Astrocyte (in vitro differentiated cells and primary cell): ENCODE data around the gene CDC16. TPM values are rescaled to one million over a fixed set of nuclear protein-coding genes. Genes with fewer than 3 reads are reported as not detected.

Experiments used
- DNase-seq: peaks from one replicate; pipeline ENCODE4 v3.0.0-alpha.2; 2010; ENCODE audit warnings: low read depth
- FAIRE-seq: peaks from 2 replicates; lab custom pipeline; 2011; peaks lifted over from hg19 to GRCh38; lab: Jason Lieb, UNC
- H2AFZ ChIP-seq: 2 replicates; pipeline ENCODE4 v1.6.0; 2012; ENCODE audit warnings: low read depth, low read length, inconsistent platforms
- H3K27ac ChIP-seq: 2 replicates; pipeline ENCODE4 v1.5.1; 2011; ENCODE audit warnings: low read depth, low read length, inconsistent platforms
- H3K27me3 ChIP-seq: 2 replicates; pipeline ENCODE4 v1.6.0; 2011; ENCODE audit warnings: low read length, inconsistent platforms; ENCODE audit not compliant: insufficient read depth
- H3K36me3 ChIP-seq: 2 replicates; pipeline ENCODE4 v1.5.1; 2011; ENCODE audit warnings: low read length, inconsistent platforms; ENCODE audit not compliant: insufficient read depth
- H3K4me1 ChIP-seq: 2 replicates; pipeline ENCODE4 v1.5.1; 2011; ENCODE audit warnings: low read length, inconsistent platforms; ENCODE audit not compliant: insufficient read depth
- H3K4me2 ChIP-seq: 2 replicates; pipeline ENCODE4 v1.6.0; 2012; ENCODE audit warnings: low read length, inconsistent platforms
- H3K4me3 ChIP-seq: 2 replicates; pipeline ENCODE4 v1.5.1; 2011; ENCODE audit warnings: low read depth, mild to moderate bottlenecking, low read length, inconsistent platforms; ENCODE audit not compliant: insufficient read depth
- H3K79me2 ChIP-seq: 2 replicates; pipeline ENCODE4 v1.6.0; 2012; ENCODE audit warnings: mild to moderate bottlenecking, low read length, inconsistent platforms; ENCODE audit not compliant: insufficient read depth
- H3K9ac ChIP-seq: 2 replicates; pipeline ENCODE4 v1.6.0; 2012; ENCODE audit warnings: mild to moderate bottlenecking, low read length, inconsistent platforms
- H3K9me3 ChIP-seq: 2 replicates; pipeline ENCODE4 v1.5.1; 2012; ENCODE audit warnings: low read depth, mild to moderate bottlenecking, low read length, inconsistent platforms; ENCODE audit not compliant: insufficient read depth
- H4K20me1 ChIP-seq: 2 replicates; pipeline ENCODE4 v1.6.0; 2012; ENCODE audit warnings: low read length, inconsistent platforms; ENCODE audit not compliant: insufficient read depth
- H3K27ac Mint-ChIP-seq: one replicate; pipeline ENCODE4 v1.8.0; 2021; ENCODE audit warnings: mild to moderate bottlenecking, mixed read lengths; ENCODE audit not compliant: unreplicated experiment
- H3K27me3 Mint-ChIP-seq: one replicate; pipeline ENCODE4 v1.8.0; 2021; ENCODE audit warnings: low read depth, mixed read lengths; ENCODE audit not compliant: unreplicated experiment
- H3K36me3 Mint-ChIP-seq: one replicate; pipeline ENCODE4 v1.8.0; 2021; ENCODE audit warnings: low read depth, mixed read lengths; ENCODE audit not compliant: unreplicated experiment
- H3K4me1 Mint-ChIP-seq: one replicate; pipeline ENCODE4 v1.8.0; 2021; ENCODE audit warnings: low read depth, mixed read lengths; ENCODE audit not compliant: unreplicated experiment
- H3K4me3 Mint-ChIP-seq: one replicate; pipeline ENCODE4 v1.8.0; 2021; ENCODE audit warnings: mild to moderate bottlenecking, moderate library complexity, mixed read lengths; ENCODE audit not compliant: unreplicated experiment
- H3K9me3 Mint-ChIP-seq: one replicate; pipeline ENCODE4 v1.8.0; 2021; ENCODE audit warnings: mild to moderate bottlenecking, mixed read lengths; ENCODE audit not compliant: unreplicated experiment
- EZH2 ChIP-seq: IDR thresholded peaks from 2 replicates; pipeline ENCODE4 v1.6.1; 2012; ENCODE audit warnings: mild to moderate bottlenecking, low read length, inconsistent platforms; ENCODE audit not compliant: insufficient read depth
- total RNA-seq: library from RNA; stranded (reverse); gene quantifications from 2 replicates; pipeline ENCODE4 v1.2.1, GENCODE V29; 2021
- TF ChIP-seq, protein P1 (sequence below): IDR thresholded peaks from 2 replicates; pipeline ENCODE4 v1.5.1; 2011; ENCODE audit warnings: low read depth, mild to moderate bottlenecking, inconsistent platforms, low read length, moderate library complexity; ENCODE audit not compliant: insufficient read depth

CDC16 gene
- total RNA-seq, 1 donor from 2014 or later: 77.0 TPM

DNA sequence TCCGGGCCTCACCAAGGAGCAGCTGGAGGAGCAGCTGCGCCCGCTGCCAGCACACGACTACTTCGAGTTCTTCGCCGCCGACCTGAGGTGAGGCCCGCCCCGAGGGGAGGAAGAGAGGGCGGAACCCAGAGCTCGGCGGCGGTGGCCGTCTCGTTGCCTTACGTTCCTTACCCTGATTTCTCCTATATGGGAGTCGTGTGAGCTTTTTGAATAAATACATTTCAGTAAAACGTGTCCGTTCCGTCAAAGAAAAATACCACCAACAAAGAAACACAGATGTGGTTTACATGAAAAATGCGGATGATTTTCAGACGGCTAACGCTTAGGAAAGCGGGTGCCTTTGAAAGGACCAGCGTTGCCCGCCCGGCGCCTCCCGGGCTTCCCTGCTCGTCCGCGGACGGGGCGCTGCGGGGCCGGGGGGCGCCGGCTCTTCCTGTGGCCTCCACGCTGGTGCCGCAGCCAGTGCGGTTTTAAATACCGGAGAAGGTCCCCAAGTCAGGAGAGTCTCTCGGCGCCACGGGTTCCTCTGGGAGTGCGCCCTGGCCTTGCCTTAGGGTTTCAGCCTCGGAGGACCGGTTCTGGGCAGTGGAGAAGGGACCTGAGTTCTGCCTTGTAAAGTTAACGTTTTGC lies 47.5 kb downstream of the CDC16 start:
- peaks cover 37% of the 10 kb centered on the region for H3K79me2 ChIP-seq
- FAIRE-seq (no peak), DNase-seq (no peak)
- Mint-ChIP-seq H3K27me3 (no peaks in the 10 kb centered on the region), H3K9me3 (no peaks in the 10 kb centered on the region), H3K4me1 (peaks cover 23% of the 10 kb centered on the region), H3K27ac (peak overlapping the region; percentile 89), H3K4me3 (peak overlapping the region; percentile 91), H3K36me3 (peaks cover 10% of the 10 kb centered on the region)
- H3K9ac ChIP-seq: peak overlapping the region; percentile 97
- H2AFZ ChIP-seq: peak overlapping the region; percentile 60
- peaks cover 10% of the 10 kb centered on the region for H4K20me1 ChIP-seq
- H3K9me3 ChIP-seq: no peaks in the 10 kb centered on the region
- H3K4me2 ChIP-seq: peak overlapping the region; percentile 85
- no peaks in the 10 kb centered on the region for H3K27me3 ChIP-seq
- H3K27ac ChIP-seq: peak overlapping the region; percentile 90
- peak overlapping the region; percentile 90 for H3K4me3 ChIP-seq
- peaks cover 4% of the 10 kb centered on the region for H3K36me3 ChIP-seq
- H3K4me1 ChIP-seq: peaks cover 24% of the 10 kb centered on the region
- TF ChIP-seq, protein P1, sequence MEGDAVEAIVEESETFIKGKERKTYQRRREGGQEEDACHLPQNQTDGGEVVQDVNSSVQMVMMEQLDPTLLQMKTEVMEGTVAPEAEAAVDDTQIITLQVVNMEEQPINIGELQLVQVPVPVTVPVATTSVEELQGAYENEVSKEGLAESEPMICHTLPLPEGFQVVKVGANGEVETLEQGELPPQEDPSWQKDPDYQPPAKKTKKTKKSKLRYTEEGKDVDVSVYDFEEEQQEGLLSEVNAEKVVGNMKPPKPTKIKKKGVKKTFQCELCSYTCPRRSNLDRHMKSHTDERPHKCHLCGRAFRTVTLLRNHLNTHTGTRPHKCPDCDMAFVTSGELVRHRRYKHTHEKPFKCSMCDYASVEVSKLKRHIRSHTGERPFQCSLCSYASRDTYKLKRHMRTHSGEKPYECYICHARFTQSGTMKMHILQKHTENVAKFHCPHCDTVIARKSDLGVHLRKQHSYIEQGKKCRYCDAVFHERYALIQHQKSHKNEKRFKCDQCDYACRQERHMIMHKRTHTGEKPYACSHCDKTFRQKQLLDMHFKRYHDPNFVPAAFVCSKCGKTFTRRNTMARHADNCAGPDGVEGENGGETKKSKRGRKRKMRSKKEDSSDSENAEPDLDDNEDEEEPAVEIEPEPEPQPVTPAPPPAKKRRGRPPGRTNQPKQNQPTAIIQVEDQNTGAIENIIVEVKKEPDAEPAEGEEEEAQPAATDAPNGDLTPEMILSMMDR: no peak
- no peak for TF ChIP-seq EZH2

DNA sequence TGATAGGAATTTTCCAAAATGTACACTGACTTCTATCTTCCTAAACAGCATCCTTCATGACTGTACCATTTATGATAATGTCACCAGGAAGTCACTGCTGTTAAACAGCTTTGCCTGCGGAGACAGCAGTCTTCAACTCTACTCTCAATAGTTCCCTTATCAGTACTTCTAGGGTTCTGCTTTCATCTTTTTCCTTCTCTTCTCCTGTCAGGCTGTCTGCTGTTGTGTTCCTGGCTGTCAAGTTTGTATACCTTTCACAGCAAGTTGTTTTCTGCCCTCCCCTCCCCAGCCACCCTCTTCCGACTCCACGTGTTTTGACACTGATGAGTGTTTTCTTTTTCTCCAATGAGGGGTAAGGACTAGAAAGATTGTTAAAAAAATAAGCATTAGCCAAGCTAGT lies 48.9 kb downstream of the CDC16 start:
- no peak overlapping the region for H3K27ac ChIP-seq
- no peak for DNase-seq
- H3K4me1 ChIP-seq: peaks cover 24% of the 10 kb centered on the region
- no peak for FAIRE-seq
- TF ChIP-seq EZH2: no peak
- TF ChIP-seq, protein P1: no peak
- no peak overlapping the region for H3K4me3 ChIP-seq
- H3K4me3 Mint-ChIP-seq: peak overlapping the region; percentile 27
- H3K27me3 Mint-ChIP-seq: no peaks in the 10 kb centered on the region
- H3K27me3 ChIP-seq: no peaks in the 10 kb centered on the region
- H3K4me1 Mint-ChIP-seq: peaks cover 23% of the 10 kb centered on the region
- peaks cover 44% of the 10 kb centered on the region for H3K79me2 ChIP-seq
- peaks cover 15% of the 10 kb centered on the region for H4K20me1 ChIP-seq
- H3K9ac ChIP-seq: peak overlapping the region; percentile 47
- H3K9me3 Mint-ChIP-seq: no peaks in the 10 kb centered on the region
- no peak overlapping the region for H3K27ac Mint-ChIP-seq
- H2AFZ ChIP-seq: no peak overlapping the region
- H3K4me2 ChIP-seq: peak overlapping the region; percentile 85
- no peaks in the 10 kb centered on the region for H3K9me3 ChIP-seq
- peaks cover 4% of the 10 kb centered on the region for H3K36me3 ChIP-seq
- H3K36me3 Mint-ChIP-seq: peaks cover 15% of the 10 kb centered on the region

DNA sequence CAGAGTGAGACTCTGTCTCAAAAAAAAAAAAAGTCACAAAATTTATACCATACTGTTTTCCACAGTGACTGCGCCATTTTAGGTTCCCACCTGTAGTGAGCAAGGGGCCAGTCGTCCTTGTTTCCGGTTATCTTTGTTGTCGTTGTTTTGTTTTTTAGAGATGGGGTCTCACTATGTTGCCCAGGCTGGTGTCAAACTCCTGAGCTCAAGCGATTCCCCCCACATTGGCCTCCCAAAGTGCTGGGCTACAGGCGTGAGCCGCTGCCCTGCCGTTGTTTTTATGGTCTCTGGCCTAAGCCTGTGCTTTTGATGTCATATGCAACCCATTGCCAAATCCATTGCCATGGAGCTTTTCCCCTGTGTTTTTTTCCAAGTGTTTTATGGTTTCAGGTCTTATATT lies 50.0 kb downstream of the CDC16 start:
- Histone ChIP-seq H3K27ac (peak overlapping the region; percentile 23), H3K4me2 (peak overlapping the region; percentile 5), H3K79me2 (peaks cover 52% of the 10 kb centered on the region), H3K9ac (no peak overlapping the region), H2AFZ (no peak overlapping the region), H3K36me3 (peaks cover 4% of the 10 kb centered on the region), H4K20me1 (peaks cover 19% of the 10 kb centered on the region), H3K4me3 (no peak overlapping the region), H3K27me3 (no peaks in the 10 kb centered on the region), H3K9me3 (no peaks in the 10 kb centered on the region), H3K4me1 (peaks cover 24% of the 10 kb centered on the region)
- H3K4me1 Mint-ChIP-seq: peaks cover 23% of the 10 kb centered on the region
- TF ChIP-seq, protein P1: no peak
- TF ChIP-seq EZH2: no peak
- peak overlapping the region; percentile 29 for H3K4me3 Mint-ChIP-seq
- FAIRE-seq: no peak
- DNase-seq: no peak
- no peak overlapping the region for H3K27ac Mint-ChIP-seq
- no peaks in the 10 kb centered on the region for H3K27me3 Mint-ChIP-seq
- no peaks in the 10 kb centered on the region for H3K9me3 Mint-ChIP-seq
- peaks cover 15% of the 10 kb centered on the region for H3K36me3 Mint-ChIP-seq
